ENCODE results near the gene LYST.

DNA sequence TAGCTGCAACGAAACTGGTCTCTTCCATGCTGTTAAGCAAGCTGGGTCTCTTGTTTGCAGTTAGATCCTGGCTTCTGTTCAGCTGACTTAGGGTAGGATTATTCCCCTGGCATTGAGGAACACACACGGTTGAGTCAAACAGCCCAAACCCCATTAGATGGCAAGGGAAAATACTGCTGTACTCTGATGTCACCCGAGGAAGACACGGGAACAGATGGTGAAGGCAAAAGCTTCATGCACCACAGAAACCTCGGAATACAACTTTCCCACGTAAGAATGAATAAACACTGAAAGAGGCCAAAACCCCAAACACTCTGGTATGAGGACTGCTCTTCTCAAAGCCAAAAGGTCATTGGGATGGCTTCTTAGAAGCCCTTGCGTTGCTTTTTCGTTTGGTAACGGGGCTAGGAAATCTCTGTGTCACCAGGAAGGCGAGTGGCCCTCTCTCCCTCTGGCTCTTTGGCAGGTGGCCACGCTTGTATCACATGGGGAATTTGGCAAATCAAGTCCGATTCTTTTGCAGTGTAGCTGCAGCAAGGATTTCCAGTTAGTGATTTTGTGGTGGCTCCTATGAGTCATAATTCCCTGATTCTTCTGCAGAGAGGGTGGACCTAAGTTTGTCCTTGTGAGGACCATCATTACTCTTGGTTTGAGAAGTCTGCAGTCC is 16.7 kb upstream of the LYST start:
- TF ChIP-seq, protein P1, sequence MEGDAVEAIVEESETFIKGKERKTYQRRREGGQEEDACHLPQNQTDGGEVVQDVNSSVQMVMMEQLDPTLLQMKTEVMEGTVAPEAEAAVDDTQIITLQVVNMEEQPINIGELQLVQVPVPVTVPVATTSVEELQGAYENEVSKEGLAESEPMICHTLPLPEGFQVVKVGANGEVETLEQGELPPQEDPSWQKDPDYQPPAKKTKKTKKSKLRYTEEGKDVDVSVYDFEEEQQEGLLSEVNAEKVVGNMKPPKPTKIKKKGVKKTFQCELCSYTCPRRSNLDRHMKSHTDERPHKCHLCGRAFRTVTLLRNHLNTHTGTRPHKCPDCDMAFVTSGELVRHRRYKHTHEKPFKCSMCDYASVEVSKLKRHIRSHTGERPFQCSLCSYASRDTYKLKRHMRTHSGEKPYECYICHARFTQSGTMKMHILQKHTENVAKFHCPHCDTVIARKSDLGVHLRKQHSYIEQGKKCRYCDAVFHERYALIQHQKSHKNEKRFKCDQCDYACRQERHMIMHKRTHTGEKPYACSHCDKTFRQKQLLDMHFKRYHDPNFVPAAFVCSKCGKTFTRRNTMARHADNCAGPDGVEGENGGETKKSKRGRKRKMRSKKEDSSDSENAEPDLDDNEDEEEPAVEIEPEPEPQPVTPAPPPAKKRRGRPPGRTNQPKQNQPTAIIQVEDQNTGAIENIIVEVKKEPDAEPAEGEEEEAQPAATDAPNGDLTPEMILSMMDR (IDR thresholded peaks at IDR 0.05), result no peak
- TF ChIP-seq POLR2A (IDR thresholded peaks at IDR 0.05) (no peak), POLR2AphosphoS5 (IDR thresholded peaks at IDR 0.05) (peak; percentile 38 to 70 (median 57))
